H1 (cell line): ENCODE results near the gene TENT5A.

Source experiments
- EP300 ChIP-seq, 2 experiments: IDR thresholded peaks; 1 replicate in 1 of 2; 2 replicates in 1 of 2; pipeline ENCODE4 v1.6.1; 2011 to 2012; ENCODE audit warnings: low read depth in 2 of 2, low read length in 2 of 2, mild to moderate bottlenecking in 2 of 2, borderline replicate concordance in 1 of 2, inconsistent platforms in 1 of 2, moderate library complexity in 1 of 2
- MAX ChIP-seq: IDR thresholded peaks from 2 replicates; pipeline ENCODE4 v1.6.1; 2012; ENCODE audit warnings: inconsistent platforms
- POLR2A ChIP-seq, 2 experiments: IDR thresholded peaks; 1 replicate in 1 of 2; 2 replicates in 1 of 2; pipeline ENCODE4 v1.6.1; 2011; ENCODE audit warnings: low read depth in 2 of 2, low read length in 2 of 2, mild to moderate bottlenecking in 2 of 2; ENCODE audit errors: control extremely low read depth in 1 of 2
- POLR2AphosphoS5 ChIP-seq: IDR thresholded peaks from 2 replicates; pipeline ENCODE4 v1.6.1; 2011; ENCODE audit warnings: low read depth, low read length
- SAP30 ChIP-seq: fragments of 300-600 bp; sonication (generic); IDR thresholded peaks from 2 replicates; pipeline ENCODE4 v1.7.1; 2012; ENCODE audit warnings: low read length, moderate library complexity, mild to moderate bottlenecking, inconsistent platforms; ENCODE audit not compliant: insufficient read depth, insufficient replicate concordance
- TCF12 ChIP-seq: IDR thresholded peaks from 2 replicates; pipeline ENCODE4 v1.6.1; 2011; ENCODE audit warnings: low read depth, mild to moderate bottlenecking, low read length
- ZNF274 ChIP-seq: IDR thresholded peaks from 2 replicates; pipeline ENCODE4 v1.7.0; 2012; ENCODE audit warnings: low read length, borderline replicate concordance; ENCODE audit errors: extremely low read depth
- TF ChIP-seq, protein P1 (sequence below), 3 experiments: IDR thresholded peaks; 1 replicate in 2 of 3; 2 replicates in 1 of 3; pipeline versions ENCODE4 v1.5.1 to v1.6.1; 2011; ENCODE audit warnings: low read length in 3 of 3, mild to moderate bottlenecking in 3 of 3, inconsistent platforms in 2 of 3, low read depth in 1 of 3, moderate library complexity in 1 of 3; ENCODE audit not compliant: insufficient read depth in 1 of 3; ENCODE audit errors: control extremely low read depth in 1 of 3

- TF ChIP-seq, protein P1, sequence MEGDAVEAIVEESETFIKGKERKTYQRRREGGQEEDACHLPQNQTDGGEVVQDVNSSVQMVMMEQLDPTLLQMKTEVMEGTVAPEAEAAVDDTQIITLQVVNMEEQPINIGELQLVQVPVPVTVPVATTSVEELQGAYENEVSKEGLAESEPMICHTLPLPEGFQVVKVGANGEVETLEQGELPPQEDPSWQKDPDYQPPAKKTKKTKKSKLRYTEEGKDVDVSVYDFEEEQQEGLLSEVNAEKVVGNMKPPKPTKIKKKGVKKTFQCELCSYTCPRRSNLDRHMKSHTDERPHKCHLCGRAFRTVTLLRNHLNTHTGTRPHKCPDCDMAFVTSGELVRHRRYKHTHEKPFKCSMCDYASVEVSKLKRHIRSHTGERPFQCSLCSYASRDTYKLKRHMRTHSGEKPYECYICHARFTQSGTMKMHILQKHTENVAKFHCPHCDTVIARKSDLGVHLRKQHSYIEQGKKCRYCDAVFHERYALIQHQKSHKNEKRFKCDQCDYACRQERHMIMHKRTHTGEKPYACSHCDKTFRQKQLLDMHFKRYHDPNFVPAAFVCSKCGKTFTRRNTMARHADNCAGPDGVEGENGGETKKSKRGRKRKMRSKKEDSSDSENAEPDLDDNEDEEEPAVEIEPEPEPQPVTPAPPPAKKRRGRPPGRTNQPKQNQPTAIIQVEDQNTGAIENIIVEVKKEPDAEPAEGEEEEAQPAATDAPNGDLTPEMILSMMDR (IDR thresholded peaks at IDR 0.05; ENCODE audit: control extremely low read depth in 1 of 3, insufficient read depth in 1 of 3, low read depth in 1 of 3, low read length in 3 of 3), result no peak
- no peak for TF ChIP-seq ZNF274
- no peak for TF ChIP-seq SAP30
- TF ChIP-seq MAX, result no peak
- TF ChIP-seq TCF12, result no peak
- no peak for TF ChIP-seq POLR2A (IDR thresholded peaks at IDR 0.05; ENCODE audit: control extremely low read depth in 1 of 2, low read depth in 2 of 2, low read length in 2 of 2)
- no peak for TF ChIP-seq EP300 (IDR thresholded peaks at IDR 0.05; ENCODE audit: borderline replicate concordance in 1 of 2, low read depth in 2 of 2, low read length in 2 of 2)
- TF ChIP-seq POLR2AphosphoS5, result no peak
Observed at GRCh38 chr6:81763968-81764367, 11.5 kb upstream of the TENT5A start.
